NCI-H1694 (cell line): Measurements from ENCODE around the gene ZNF638.

Source experiments
- DNase-seq: peaks from one replicate; lab custom pipeline; 2025; lab: John Stamatoyannopoulos, UW

The ZNF638 gene

DNA sequence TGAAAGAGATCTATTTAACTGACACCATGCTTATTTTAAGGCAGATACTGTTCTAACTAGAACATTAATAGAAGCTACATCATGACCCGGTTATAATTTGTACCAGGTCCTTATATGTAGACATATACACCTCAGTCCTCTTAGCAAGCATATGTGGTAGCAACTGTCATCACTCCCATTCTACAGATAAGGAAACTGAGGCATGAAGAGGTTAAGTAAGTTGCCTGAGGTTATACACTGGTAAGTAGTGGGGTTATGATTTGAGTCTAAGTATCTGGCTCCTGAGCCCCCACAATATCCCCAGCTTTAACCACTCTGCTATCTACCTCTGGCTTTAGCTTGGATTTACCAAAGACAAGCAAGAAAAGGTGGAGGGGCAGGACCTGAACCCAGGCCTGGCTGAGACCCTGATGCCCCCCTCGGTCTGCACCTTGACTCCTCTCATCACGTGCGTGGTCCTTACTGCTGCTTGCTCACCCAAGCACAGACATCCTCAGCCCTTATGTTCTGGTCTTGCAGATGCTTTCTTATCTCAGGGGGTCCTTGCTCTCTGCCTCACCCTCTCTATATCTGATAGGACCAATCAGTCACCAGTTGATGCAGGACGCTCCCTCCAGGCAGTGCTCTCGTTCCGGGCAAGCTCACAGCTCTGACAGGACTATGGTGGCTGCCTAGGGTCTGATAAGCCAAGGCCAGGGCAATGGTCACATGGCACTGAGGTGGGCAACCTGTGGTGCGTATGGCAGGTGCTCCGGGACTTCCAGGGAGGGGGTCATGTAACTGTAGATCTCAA is 125.7 kb downstream of the ZNF638 start:
- no peak for DNase-seq

GRCh38 chr2:71457923-71458322 is 126.3 kb downstream of the ZNF638 start:
- DNase-seq: no peak

- no peak for DNase-seq
Observed at GRCh38 chr2:71458413-71459083, 127.0 kb downstream of the ZNF638 start.

- DNase-seq: no peak
Observed at GRCh38 chr2:71459084-71459431, 127.5 kb downstream of the ZNF638 start.

GRCh38 chr2:71460056-71460455 is 128.5 kb downstream of the ZNF638 start:
- DNase-seq: no peak

DNA sequence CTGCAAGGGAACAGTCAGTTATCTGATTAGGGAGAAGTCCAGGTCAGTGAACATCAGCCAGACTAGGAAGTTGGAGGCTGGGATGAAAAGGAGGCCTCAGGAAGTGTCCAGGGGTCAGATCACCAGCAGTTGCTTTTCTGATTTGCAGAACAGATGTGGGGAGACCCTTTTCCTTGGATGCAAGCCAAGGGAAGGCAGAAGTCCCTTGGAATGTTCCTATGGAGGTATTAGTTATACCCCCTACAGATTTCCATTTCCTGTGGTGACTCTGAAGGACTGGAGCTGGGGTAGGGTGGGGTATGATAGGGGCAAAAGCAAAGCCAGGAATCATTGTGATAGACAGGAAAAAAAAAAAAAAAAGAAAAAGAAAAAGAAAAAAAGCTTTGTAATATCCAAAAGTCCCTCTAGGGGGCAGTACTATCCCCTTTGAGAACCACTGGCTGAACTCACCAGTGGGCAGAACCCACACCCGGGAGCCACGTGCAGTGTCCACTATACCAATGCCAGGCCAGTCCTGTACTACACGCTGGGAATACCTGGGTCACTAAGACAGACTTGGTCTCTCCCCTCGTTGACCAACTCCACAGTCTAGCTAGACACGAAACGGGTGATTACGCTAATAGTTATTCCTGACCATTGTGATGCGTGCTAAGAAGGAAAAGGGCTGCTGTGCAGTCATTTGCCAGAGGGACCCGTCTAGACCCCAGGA is 129.2 kb downstream of the ZNF638 start:
- DNase-seq: peak; percentile 39

- no peak for DNase-seq
Observed at GRCh38 chr2:71461304-71461671, 129.7 kb downstream of the ZNF638 start.

- no peak for DNase-seq
Observed at GRCh38 chr2:71462056-71462605, 130.5 kb downstream of the ZNF638 start.

GRCh38 chr2:71462641-71463341 is 131.2 kb downstream of the ZNF638 start:
- DNase-seq: no peak

DNA sequence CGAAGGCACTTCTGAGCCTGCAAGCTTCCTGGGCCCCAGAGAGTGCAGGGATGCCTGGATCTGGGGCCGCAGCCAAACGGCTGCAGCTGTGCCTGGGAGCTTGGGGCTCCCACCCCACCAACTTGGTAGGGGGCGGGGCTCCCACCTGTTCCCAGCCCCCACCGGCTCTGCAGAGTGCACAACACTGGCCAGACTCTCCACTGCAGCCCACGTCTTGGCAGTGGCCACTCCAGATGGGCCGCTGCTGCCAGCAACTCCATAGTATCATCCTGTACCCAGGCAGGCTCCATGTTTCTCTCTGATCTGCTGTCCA is 131.7 kb downstream of the ZNF638 start:
- no peak for DNase-seq

- no peak for DNase-seq
Observed at GRCh38 chr2:71464389-71464788, 132.8 kb downstream of the ZNF638 start.

DNA sequence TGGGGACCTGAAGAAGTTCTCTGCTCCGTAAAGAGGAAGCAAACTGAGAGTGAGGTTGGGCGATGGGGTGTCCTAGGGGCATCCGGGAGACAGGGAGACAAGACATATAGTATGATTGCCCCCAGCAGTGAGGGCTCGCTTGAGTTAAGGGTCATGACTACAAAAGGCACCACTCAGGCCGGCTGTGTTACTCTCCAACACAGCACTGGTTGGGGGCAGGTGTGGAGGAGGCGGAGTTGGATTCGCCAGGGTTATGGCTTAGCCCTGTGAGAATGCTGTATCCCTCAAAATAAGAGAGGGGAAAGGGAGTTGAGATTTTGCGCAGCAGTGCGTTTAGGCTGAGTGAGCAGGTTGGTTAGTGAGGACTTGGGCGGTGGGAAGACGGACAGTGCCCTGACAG is 133.8 kb downstream of the ZNF638 start:
- no peak for DNase-seq

DNA sequence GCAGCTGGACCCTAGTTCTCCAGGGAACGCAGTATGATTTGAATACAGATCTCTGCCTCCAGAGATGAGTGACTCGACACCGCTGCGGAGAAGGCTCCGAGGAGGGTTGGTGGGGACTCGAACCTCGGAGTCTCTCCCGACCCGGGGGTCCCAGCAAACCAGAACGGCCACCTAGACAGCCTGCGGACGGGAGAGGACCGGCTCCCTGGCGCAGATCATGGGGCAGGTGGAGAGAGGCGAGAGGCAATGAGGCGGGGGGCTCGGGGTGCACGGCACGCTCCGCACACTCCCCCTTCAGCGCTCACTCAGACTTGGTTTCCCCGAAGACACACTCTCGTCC is 134.3 kb downstream of the ZNF638 start:
- no peak for DNase-seq

- DNase-seq: no peak
Observed at GRCh38 chr2:71466301-71467179, 135.0 kb downstream of the ZNF638 start.

DNA sequence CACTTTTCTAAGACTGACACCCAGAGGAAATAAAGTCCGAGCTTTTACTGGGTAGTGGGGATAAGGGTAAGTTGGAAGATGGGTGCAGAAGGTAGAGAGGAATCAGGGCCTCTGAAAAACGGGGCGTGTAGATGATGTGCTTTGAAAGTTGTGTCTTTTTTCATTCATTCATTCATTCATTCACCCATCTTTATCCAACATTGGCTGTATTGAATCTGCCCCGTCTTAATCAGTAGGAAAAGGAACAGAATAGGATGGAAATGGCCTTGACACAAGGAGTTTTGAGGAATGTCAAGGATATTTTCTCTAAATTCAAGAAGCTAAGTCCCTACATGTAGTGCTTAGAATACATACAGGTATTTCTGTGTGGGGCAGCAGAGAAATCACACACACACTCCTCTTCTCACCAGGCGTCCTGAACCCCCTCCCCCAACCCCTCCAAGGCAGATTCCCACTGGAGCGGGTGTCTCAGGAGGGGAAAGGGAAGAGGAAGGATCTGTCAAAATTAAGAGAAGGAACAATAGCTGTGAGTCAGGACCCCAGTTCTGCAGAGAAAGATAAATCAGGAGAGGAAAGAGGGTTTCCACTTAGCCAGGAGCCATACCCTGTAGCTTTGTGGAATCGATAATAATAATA is 135.7 kb downstream of the ZNF638 start:
- DNase-seq: no peak

DNA sequence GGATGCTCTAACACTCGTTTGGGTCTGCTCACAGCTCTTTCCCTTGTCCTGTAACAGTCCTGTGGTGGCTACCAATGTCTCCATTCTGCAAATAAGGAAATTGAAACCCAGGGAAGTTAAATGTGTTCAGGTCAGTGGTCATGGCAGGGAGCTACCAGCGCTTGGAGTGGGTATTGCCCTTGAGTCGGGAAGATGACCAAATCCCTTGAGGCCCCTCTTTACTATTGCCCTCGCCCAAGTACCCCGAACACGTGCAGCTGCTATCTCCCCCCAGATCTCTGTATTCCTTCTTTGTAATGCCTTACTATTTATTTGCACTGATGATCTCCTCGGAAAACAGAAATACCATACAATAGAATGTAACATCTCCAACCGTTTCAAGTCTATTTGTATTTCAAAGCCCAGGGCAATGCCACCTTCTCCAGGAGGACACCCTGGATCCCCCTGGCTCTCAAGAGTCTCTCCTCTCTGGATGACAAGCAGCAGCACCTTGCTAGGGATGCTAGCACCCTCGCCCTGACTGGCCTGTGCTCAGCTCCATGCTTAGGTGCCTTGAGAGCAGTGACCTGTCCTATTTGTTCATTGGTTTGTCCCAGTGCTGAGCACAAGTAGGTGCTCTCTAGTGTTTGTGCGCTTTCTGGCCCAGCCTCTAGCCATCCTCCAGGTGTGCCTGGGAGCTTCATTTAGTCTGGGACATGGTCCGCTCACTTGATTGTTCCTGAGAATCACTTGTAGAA is 136.9 kb downstream of the ZNF638 start:
- no peak for DNase-seq

- no peak for DNase-seq
Observed at GRCh38 chr2:71469403-71470398, 138.1 kb downstream of the ZNF638 start.

- no peak for DNase-seq
Observed at GRCh38 chr2:71471276-71471675, 139.7 kb downstream of the ZNF638 start.

- no peak for DNase-seq
Observed at GRCh38 chr2:71472019-71472418, 140.4 kb downstream of the ZNF638 start.
